ENCODE results near the gene PPARA. TPM values are rescaled to one million over a fixed set of nuclear protein-coding genes. Genes with fewer than 3 reads are reported as not detected.

Gene PPARA
- total and polyA plus RNA-seq, 2 experiments from 2014 or later, result 4.7 to 12.6 TPM

DNA sequence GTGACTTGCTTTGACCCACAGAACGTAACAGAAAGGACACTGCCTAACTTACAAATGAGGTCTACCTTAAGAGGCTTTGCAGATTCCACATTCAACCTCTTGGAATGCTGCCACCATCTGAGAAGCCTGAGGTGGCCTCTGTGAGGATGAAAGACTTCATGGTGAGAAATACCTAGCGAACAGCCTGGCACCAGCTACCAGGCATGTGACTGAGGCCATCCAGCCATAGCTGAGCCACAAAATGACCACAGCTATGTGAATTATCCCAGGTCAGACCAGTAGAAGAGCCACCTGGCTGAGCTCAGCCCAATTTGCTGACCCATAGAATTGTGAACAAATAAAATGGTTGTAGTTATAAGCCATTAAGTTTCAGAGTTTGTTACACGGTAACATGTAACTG is 37.5 kb downstream of the PPARA start:
- Histone ChIP-seq H3K27me3 (ENCODE audit: insufficient read depth) (no peaks in the 10 kb centered on the region), H3K27ac (ENCODE audit: low read depth) (no peak overlapping the region), H3K4me2 (no peak overlapping the region), H3K36me3 (ENCODE audit: insufficient read depth) (no peaks in the 10 kb centered on the region), H4K20me1 (replicated peaks; ENCODE audit: insufficient read depth) (no peaks in the 10 kb centered on the region), H3K79me2 (replicated peaks; ENCODE audit: insufficient read depth) (no peaks in the 10 kb centered on the region), H3K9me2 (ENCODE audit: insufficient read depth) (no peaks in the 10 kb centered on the region), H3K4me3 (no peak overlapping the region), H2AFZ (no peak overlapping the region), H3F3A (replicated peaks; ENCODE audit: low read depth) (no peaks in the 10 kb centered on the region), H3K4me1 (ENCODE audit: insufficient read depth) (no peaks in the 10 kb centered on the region)
- peaks cover 9% of the 10 kb centered on the region; the same call in 2 of the 3 replicates for H3K9me3 Mint-ChIP-seq
- DNase-seq (ENCODE audit: low spot score) (no peak), ATAC-seq (no peak)
- H3K36me3 Mint-ChIP-seq (ENCODE audit: low read depth), result peaks cover 8% of the 10 kb centered on the region
- peaks cover 4% of the 10 kb centered on the region for H3K27me3 Mint-ChIP-seq (ENCODE audit: insufficient read depth, low read depth, poor library complexity)
- no peaks in the 10 kb centered on the region for H3K4me1 Mint-ChIP-seq
- no peak overlapping the region for H3K27ac Mint-ChIP-seq
- H3K4me3 Mint-ChIP-seq, result no peak overlapping the region
- TF ChIP-seq EZH2phosphoT487 (IDR thresholded peaks at IDR 0.05; ENCODE audit: unreplicated experiment), result no peak
- TF ChIP-seq, protein P1, sequence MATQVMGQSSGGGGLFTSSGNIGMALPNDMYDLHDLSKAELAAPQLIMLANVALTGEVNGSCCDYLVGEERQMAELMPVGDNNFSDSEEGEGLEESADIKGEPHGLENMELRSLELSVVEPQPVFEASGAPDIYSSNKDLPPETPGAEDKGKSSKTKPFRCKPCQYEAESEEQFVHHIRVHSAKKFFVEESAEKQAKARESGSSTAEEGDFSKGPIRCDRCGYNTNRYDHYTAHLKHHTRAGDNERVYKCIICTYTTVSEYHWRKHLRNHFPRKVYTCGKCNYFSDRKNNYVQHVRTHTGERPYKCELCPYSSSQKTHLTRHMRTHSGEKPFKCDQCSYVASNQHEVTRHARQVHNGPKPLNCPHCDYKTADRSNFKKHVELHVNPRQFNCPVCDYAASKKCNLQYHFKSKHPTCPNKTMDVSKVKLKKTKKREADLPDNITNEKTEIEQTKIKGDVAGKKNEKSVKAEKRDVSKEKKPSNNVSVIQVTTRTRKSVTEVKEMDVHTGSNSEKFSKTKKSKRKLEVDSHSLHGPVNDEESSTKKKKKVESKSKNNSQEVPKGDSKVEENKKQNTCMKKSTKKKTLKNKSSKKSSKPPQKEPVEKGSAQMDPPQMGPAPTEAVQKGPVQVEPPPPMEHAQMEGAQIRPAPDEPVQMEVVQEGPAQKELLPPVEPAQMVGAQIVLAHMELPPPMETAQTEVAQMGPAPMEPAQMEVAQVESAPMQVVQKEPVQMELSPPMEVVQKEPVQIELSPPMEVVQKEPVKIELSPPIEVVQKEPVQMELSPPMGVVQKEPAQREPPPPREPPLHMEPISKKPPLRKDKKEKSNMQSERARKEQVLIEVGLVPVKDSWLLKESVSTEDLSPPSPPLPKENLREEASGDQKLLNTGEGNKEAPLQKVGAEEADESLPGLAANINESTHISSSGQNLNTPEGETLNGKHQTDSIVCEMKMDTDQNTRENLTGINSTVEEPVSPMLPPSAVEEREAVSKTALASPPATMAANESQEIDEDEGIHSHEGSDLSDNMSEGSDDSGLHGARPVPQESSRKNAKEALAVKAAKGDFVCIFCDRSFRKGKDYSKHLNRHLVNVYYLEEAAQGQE (IDR thresholded peaks at IDR 0.05; ENCODE audit: unreplicated experiment), result no peak
- TF ChIP-seq ZNF114 (CRISPR knock-in tag; IDR thresholded peaks at IDR 0.05), result no peak
- no peak for TF ChIP-seq NANOG (IDR thresholded peaks at IDR 0.05; ENCODE audit: borderline replicate concordance)
- TF ChIP-seq POLR2AphosphoS5 (IDR thresholded peaks at IDR 0.05; ENCODE audit: low read depth), result no peak

DNA sequence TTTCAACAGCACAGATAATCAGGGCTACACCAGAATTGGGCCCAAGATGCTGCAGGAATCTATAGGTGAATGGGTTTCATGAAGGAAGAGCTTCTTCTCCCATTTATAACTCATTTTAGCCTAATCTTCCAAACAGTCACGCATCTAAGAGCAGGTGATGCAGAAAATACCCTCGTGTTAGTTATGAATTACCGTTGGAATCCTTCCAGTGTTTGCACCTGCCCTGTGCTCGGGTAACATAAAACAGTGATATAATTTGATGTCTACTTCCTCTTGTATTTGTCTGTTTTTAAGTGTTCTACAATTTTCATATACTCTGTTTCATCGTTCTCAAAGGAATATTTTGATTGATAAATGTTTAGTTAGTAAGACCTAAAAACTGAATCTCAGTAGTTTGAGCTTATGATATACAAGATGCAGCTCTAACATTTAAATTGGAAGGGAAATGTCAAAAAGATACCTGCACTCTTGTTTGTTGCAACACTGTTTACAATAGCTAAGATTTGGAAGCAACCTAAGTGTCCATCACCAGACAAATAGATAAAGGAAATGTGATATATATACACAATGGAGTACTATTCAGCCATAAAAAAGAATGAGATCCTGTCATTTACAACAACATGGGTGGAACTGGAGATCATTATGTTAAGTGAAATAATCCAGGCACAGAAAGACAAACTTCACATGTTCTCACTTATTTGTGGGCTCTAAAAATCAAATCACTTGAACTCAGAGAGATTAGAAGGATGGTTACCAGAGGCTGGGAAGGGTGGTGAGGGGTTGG is 42.1 kb downstream of the PPARA start:
- TF ChIP-seq, protein P2, sequence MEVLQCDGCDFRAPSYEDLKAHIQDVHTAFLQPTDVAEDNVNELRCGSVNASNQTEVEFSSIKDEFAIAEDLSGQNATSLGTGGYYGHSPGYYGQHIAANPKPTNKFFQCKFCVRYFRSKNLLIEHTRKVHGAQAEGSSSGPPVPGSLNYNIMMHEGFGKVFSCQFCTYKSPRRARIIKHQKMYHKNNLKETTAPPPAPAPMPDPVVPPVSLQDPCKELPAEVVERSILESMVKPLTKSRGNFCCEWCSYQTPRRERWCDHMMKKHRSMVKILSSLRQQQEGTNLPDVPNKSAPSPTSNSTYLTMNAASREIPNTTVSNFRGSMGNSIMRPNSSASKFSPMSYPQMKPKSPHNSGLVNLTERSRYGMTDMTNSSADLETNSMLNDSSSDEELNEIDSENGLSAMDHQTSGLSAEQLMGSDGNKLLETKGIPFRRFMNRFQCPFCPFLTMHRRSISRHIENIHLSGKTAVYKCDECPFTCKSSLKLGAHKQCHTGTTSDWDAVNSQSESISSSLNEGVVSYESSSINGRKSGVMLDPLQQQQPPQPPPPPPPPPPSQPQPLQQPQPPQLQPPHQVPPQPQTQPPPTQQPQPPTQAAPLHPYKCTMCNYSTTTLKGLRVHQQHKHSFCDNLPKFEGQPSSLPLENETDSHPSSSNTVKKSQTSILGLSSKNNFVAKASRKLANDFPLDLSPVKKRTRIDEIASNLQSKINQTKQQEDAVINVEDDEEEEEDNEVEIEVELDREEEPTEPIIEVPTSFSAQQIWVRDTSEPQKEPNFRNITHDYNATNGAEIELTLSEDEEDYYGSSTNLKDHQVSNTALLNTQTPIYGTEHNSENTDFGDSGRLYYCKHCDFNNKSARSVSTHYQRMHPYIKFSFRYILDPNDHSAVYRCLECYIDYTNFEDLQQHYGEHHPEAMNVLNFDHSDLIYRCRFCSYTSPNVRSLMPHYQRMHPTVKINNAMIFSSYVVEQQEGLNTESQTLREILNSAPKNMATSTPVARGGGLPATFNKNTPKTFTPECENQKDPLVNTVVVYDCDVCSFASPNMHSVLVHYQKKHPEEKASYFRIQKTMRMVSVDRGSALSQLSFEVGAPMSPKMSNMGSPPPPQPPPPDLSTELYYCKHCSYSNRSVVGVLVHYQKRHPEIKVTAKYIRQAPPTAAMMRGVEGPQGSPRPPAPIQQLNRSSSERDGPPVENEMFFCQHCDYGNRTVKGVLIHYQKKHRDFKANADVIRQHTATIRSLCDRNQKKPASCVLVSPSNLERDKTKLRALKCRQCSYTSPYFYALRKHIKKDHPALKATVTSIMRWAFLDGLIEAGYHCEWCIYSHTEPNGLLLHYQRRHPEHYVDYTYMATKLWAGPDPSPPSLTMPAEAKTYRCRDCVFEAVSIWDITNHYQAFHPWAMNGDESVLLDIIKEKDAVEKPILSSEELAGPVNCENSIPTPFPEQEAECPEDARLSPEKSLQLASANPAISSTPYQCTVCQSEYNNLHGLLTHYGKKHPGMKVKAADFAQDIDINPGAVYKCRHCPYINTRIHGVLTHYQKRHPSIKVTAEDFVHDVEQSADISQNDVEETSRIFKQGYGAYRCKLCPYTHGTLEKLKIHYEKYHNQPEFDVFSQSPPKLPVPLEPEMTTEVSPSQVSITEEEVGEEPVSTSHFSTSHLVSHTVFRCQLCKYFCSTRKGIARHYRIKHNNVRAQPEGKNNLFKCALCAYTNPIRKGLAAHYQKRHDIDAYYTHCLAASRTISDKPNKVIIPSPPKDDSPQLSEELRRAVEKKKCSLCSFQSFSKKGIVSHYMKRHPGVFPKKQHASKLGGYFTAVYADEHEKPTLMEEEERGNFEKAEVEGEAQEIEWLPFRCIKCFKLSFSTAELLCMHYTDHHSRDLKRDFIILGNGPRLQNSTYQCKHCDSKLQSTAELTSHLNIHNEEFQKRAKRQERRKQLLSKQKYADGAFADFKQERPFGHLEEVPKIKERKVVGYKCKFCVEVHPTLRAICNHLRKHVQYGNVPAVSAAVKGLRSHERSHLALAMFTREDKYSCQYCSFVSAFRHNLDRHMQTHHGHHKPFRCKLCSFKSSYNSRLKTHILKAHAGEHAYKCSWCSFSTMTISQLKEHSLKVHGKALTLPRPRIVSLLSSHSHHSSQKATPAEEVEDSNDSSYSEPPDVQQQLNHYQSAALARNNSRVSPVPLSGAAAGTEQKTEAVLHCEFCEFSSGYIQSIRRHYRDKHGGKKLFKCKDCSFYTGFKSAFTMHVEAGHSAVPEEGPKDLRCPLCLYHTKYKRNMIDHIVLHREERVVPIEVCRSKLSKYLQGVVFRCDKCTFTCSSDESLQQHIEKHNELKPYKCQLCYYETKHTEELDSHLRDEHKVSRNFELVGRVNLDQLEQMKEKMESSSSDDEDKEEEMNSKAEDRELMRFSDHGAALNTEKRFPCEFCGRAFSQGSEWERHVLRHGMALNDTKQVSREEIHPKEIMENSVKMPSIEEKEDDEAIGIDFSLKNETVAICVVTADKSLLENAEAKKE (CRISPR knock-in tag; IDR thresholded peaks at IDR 0.05), result no peak
- no peak for TF ChIP-seq EZH2 (IDR thresholded peaks at IDR 0.05; ENCODE audit: low read depth, unreplicated experiment)
- TF ChIP-seq, protein P3, sequence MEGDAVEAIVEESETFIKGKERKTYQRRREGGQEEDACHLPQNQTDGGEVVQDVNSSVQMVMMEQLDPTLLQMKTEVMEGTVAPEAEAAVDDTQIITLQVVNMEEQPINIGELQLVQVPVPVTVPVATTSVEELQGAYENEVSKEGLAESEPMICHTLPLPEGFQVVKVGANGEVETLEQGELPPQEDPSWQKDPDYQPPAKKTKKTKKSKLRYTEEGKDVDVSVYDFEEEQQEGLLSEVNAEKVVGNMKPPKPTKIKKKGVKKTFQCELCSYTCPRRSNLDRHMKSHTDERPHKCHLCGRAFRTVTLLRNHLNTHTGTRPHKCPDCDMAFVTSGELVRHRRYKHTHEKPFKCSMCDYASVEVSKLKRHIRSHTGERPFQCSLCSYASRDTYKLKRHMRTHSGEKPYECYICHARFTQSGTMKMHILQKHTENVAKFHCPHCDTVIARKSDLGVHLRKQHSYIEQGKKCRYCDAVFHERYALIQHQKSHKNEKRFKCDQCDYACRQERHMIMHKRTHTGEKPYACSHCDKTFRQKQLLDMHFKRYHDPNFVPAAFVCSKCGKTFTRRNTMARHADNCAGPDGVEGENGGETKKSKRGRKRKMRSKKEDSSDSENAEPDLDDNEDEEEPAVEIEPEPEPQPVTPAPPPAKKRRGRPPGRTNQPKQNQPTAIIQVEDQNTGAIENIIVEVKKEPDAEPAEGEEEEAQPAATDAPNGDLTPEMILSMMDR (conservative IDR thresholded peaks at IDR 0.05; ENCODE audit: low read depth in 2 of 2), result no peak
- no peak for TF ChIP-seq ZNF331 (CRISPR knock-in tag; IDR thresholded peaks at IDR 0.05; ENCODE audit: low read depth)
- no peak for TF ChIP-seq ZNF114 (CRISPR knock-in tag; IDR thresholded peaks at IDR 0.05)
- H2AFZ ChIP-seq, result no peak overlapping the region
- DNase-seq (ENCODE audit: low spot score) (no peak), ATAC-seq (no peak)
- Mint-ChIP-seq H3K27me3 (ENCODE audit: insufficient read depth, low read depth, poor library complexity) (peaks cover 9% of the 10 kb centered on the region), H3K9me3 (no peaks in the 10 kb centered on the region), H3K36me3 (ENCODE audit: low read depth) (no peaks in the 10 kb centered on the region), H3K4me1 (no peaks in the 10 kb centered on the region), H3K4me3 (no peak overlapping the region), H3K27ac (no peak overlapping the region)
- no peak overlapping the region for H3K4me3 ChIP-seq
- H3K4me2 ChIP-seq, result no peak overlapping the region
- H3F3A ChIP-seq (replicated peaks; ENCODE audit: low read depth), result no peaks in the 10 kb centered on the region
- no peaks in the 10 kb centered on the region for H3K4me1 ChIP-seq (ENCODE audit: insufficient read depth)
- no peaks in the 10 kb centered on the region for H3K36me3 ChIP-seq (ENCODE audit: insufficient read depth)
- H3K79me2 ChIP-seq (replicated peaks; ENCODE audit: insufficient read depth), result no peaks in the 10 kb centered on the region
- H3K9me2 ChIP-seq (ENCODE audit: insufficient read depth), result no peaks in the 10 kb centered on the region
- no peaks in the 10 kb centered on the region for H3K27me3 ChIP-seq (ENCODE audit: insufficient read depth)
- H4K20me1 ChIP-seq (replicated peaks; ENCODE audit: insufficient read depth), result no peaks in the 10 kb centered on the region
- no peak overlapping the region for H3K27ac ChIP-seq (ENCODE audit: low read depth)

All from GM23338 (cell line).